ENCODE data around the gene RPL7L1.
A peak's percentile ranks its signal among the peaks of the same experiment; 100 is the strongest.
"Not testable (repeated sequence)": the region's sequence is repeated elsewhere in the genome, so short reads cannot be mapped to it uniquely, and the experiment has no call there.

The RPL7L1 gene

GRCh38 chr6:42891199-42891722 is 11.8 kb downstream of the RPL7L1 start:
- DNase-seq (ENCODE audit: low spot score): no peak

- not testable (repeated sequence) for DNase-seq (ENCODE audit: low spot score)
Observed at GRCh38 chr6:42894041-42894828, 14.8 kb downstream of the RPL7L1 start.

GRCh38 chr6:42896178-42896719 is 16.8 kb downstream of the RPL7L1 start:
- DNase-seq (ENCODE audit: low spot score): no peak

- DNase-seq (ENCODE audit: low spot score): no peak
Observed at GRCh38 chr6:42898891-42899361, 19.5 kb downstream of the RPL7L1 start.

GRCh38 chr6:42899871-42900270 is 20.5 kb downstream of the RPL7L1 start:
- DNase-seq (ENCODE audit: low spot score): no peak

GRCh38 chr6:42901538-42901957 is 22.1 kb downstream of the RPL7L1 start:
- peak; percentile 77 for DNase-seq (ENCODE audit: low spot score)

GRCh38 chr6:42902429-42903263 is 23.2 kb downstream of the RPL7L1 start:
- DNase-seq (ENCODE audit: low spot score): not testable (repeated sequence)

- DNase-seq (ENCODE audit: low spot score): no peak
Observed at GRCh38 chr6:42904467-42904866, 25.1 kb downstream of the RPL7L1 start.

GRCh38 chr6:42907336-42907735 is 27.9 kb downstream of the RPL7L1 start:
- DNase-seq (ENCODE audit: low spot score): no peak

GRCh38 chr6:42909835-42910234 is 30.4 kb downstream of the RPL7L1 start:
- DNase-seq (ENCODE audit: low spot score): no peak

- DNase-seq (ENCODE audit: low spot score): no peak
Observed at GRCh38 chr6:42911171-42912021, 32.0 kb downstream of the RPL7L1 start.

- no peak for DNase-seq (ENCODE audit: low spot score)
Observed at GRCh38 chr6:42914546-42914945, 35.1 kb downstream of the RPL7L1 start.

- DNase-seq (ENCODE audit: low spot score): no peak
Observed at GRCh38 chr6:42915732-42916131, 36.3 kb downstream of the RPL7L1 start, which contains the start of gene PTCRA. PTCRA (plus strand) TSS chr6:42916053; CDS start chr6:42916070, 17 bp downstream.

GRCh38 chr6:42916288-42916687 is 36.9 kb downstream of the RPL7L1 start:
- DNase-seq (ENCODE audit: low spot score): no peak

- no peak for DNase-seq (ENCODE audit: low spot score)
Observed at GRCh38 chr6:42921801-42922200, 42.4 kb downstream of the RPL7L1 start.

GRCh38 chr6:42923666-42924065 is 44.2 kb downstream of the RPL7L1 start:
- no peak for DNase-seq (ENCODE audit: low spot score)

- no peak for DNase-seq (ENCODE audit: low spot score)
Observed at GRCh38 chr6:42925248-42925857, 45.9 kb downstream of the RPL7L1 start.

- DNase-seq (ENCODE audit: low spot score): peak; percentile 94
Observed at GRCh38 chr6:42928986-42929820, 49.8 kb downstream of the RPL7L1 start, which contains the start of gene CNPY3. CNPY3 (plus strand) TSS chr6:42929480; CDS start chr6:42929571, 91 bp downstream.

GRCh38 chr6:42929821-42930360 is 50.5 kb downstream of the RPL7L1 start:
- DNase-seq (ENCODE audit: low spot score): no peak

GRCh38 chr6:42932412-42932811 is 53.0 kb downstream of the RPL7L1 start:
- DNase-seq (ENCODE audit: low spot score): no peak
